Limb (tissue), 2 donors: ENCODE data around the gene PRKG1.
"Not testable (repeated sequence)": the region's sequence is repeated elsewhere in the genome, so short reads cannot be mapped to it uniquely, and the experiment has no call there.

Source experiments
- DNase-seq, 2 donors: peaks; one replicate each; pipeline ENCODE4 v3.0.0-alpha.2; 2016; ENCODE audit errors: extremely low spot score in 2 of 2

PRKG1 gene

GRCh38 chr10:51642581-51642980 lies 568.3 kb downstream of the PRKG1 start:
- DNase-seq = no peak

GRCh38 chr10:51643734-51644133 lies 569.4 kb downstream of the PRKG1 start:
- DNase-seq = no peak

GRCh38 chr10:51649064-51649463 lies 574.8 kb downstream of the PRKG1 start:
- no peak for DNase-seq

GRCh38 chr10:51651063-51651462 lies 576.8 kb downstream of the PRKG1 start:
- DNase-seq = no peak

- peak in 1 of 2 donors; percentile 40 for DNase-seq
Measured at GRCh38 chr10:51653025-51653424, 578.7 kb downstream of the PRKG1 start.

GRCh38 chr10:51654918-51655317 lies 580.6 kb downstream of the PRKG1 start:
- no peak for DNase-seq

- no peak for DNase-seq
Measured at GRCh38 chr10:51656503-51656902, 582.2 kb downstream of the PRKG1 start.

- peak in 1 of 2 donors; percentile 53 for DNase-seq
Measured at GRCh38 chr10:51658000-51658399, 583.7 kb downstream of the PRKG1 start.

- no peak for DNase-seq
Measured at GRCh38 chr10:51659344-51659743, 585.1 kb downstream of the PRKG1 start.

- DNase-seq = no peak
Measured at GRCh38 chr10:51663086-51663485, 588.8 kb downstream of the PRKG1 start.

- no peak for DNase-seq
Measured at GRCh38 chr10:51666456-51666855, 592.2 kb downstream of the PRKG1 start.

- DNase-seq = no peak
Measured at GRCh38 chr10:51667678-51668335, 593.5 kb downstream of the PRKG1 start.

GRCh38 chr10:51668336-51668689 lies 594.0 kb downstream of the PRKG1 start:
- DNase-seq = no peak

GRCh38 chr10:51669041-51669440 lies 594.8 kb downstream of the PRKG1 start:
- no peak for DNase-seq

GRCh38 chr10:51672039-51672535 lies 597.8 kb downstream of the PRKG1 start:
- DNase-seq = no peak

- DNase-seq = no peak
Measured at GRCh38 chr10:51675088-51675487, 600.8 kb downstream of the PRKG1 start.

- no peak for DNase-seq
Measured at GRCh38 chr10:51679841-51680240, 605.6 kb downstream of the PRKG1 start.

- DNase-seq = no peak
Measured at GRCh38 chr10:51683031-51683691, 608.9 kb downstream of the PRKG1 start.

- DNase-seq = no peak
Measured at GRCh38 chr10:51685768-51686167, 611.5 kb downstream of the PRKG1 start.

- no peak for DNase-seq
Measured at GRCh38 chr10:51687296-51687695, 613.0 kb downstream of the PRKG1 start.

- DNase-seq = not testable (repeated sequence)
Measured at GRCh38 chr10:51688826-51689225, 614.5 kb downstream of the PRKG1 start.

GRCh38 chr10:51689536-51689935 lies 615.2 kb downstream of the PRKG1 start:
- no peak for DNase-seq

- DNase-seq = no peak
Measured at GRCh38 chr10:51691135-51691534, 616.8 kb downstream of the PRKG1 start.
